ENCODE results near the gene KRTAP5-8. TPM values are rescaled to one million over a fixed set of nuclear protein-coding genes. Genes with fewer than 3 reads are reported as not detected.
"Not testable (repeated sequence)": the region's sequence is repeated elsewhere in the genome, so short reads cannot be mapped to it uniquely, and the experiment has no call there.

KRTAP5-8 gene
- not detected for polyA plus RNA-seq

GRCh38 chr11:71537977-71538665 is at the start of gene KRTAP5-8:
Gene KRTAP5-8 (plus strand): TSS chr11:71538025. CDS start chr11:71538056, 31 bp downstream.
- Mint-ChIP-seq H3K27ac (peak within 1 kb of the TSS in 1 of 3 donors; percentile 13), H3K27me3 (peaks cover 20% of the 10 kb centered on the region)
- H3K36me3 Mint-ChIP-seq, H3K9me3 Mint-ChIP-seq, H3K4me3 Mint-ChIP-seq, H3K4me1 Mint-ChIP-seq: not testable (repeated sequence)

- Mint-ChIP-seq H3K9me3 (no peaks in the 10 kb centered on the region), H3K4me1 (peaks cover 0 to 5% (median 5%) of the 10 kb centered on the region in 3 donors), H3K4me3 (no peak overlapping the region), H3K27ac (no peak overlapping the region), H3K36me3 (peaks cover 10% of the 10 kb centered on the region), H3K27me3 (no peaks in the 10 kb centered on the region)
Measured at GRCh38 chr11:71488681-71489270, 49.0 kb upstream of the KRTAP5-8 start.

- Mint-ChIP-seq H3K4me1 (peaks cover 0 to 5% (median 5%) of the 10 kb centered on the region in 3 donors), H3K9me3 (no peaks in the 10 kb centered on the region), H3K27ac (no peak overlapping the region), H3K27me3 (no peaks in the 10 kb centered on the region), H3K4me3 (no peak overlapping the region), H3K36me3 (peaks cover 9% of the 10 kb centered on the region)
Measured at GRCh38 chr11:71489311-71490043, 48.3 kb upstream of the KRTAP5-8 start.

- peaks cover 0 to 6% (median 5%) of the 10 kb centered on the region in 3 donors for H3K4me1 Mint-ChIP-seq
- H3K4me3 Mint-ChIP-seq, result peak overlapping the region in 1 of 4 donors; percentile 17
- H3K9me3 Mint-ChIP-seq, result no peaks in the 10 kb centered on the region
Measured at GRCh38 chr11:71490044-71490730, 47.6 kb upstream of the KRTAP5-8 start.

GRCh38 chr11:71490731-71491390 is 47.0 kb upstream of the KRTAP5-8 start:
- no peaks in the 10 kb centered on the region for H3K9me3 Mint-ChIP-seq
- peaks cover 0 to 6% (median 5%) of the 10 kb centered on the region in 3 donors for H3K4me1 Mint-ChIP-seq
- no peak overlapping the region for H3K27ac Mint-ChIP-seq
- H3K36me3 Mint-ChIP-seq, result peaks cover 14% of the 10 kb centered on the region
- no peaks in the 10 kb centered on the region for H3K27me3 Mint-ChIP-seq
- no peak overlapping the region for H3K4me3 Mint-ChIP-seq

More at GRCh38 chr11:71490044-71490730, 47.6 kb upstream of the KRTAP5-8 start:
- Mint-ChIP-seq H3K27ac (no peak overlapping the region), H3K36me3 (peaks cover 11% of the 10 kb centered on the region), H3K27me3 (no peaks in the 10 kb centered on the region)

GRCh38 chr11:71491531-71491930 is 46.3 kb upstream of the KRTAP5-8 start:
- H3K27ac Mint-ChIP-seq, result no peak overlapping the region
- H3K36me3 Mint-ChIP-seq, result peaks cover 14% of the 10 kb centered on the region
- peaks cover 0 to 6% (median 5%) of the 10 kb centered on the region in 3 donors for H3K4me1 Mint-ChIP-seq
- H3K9me3 Mint-ChIP-seq, result no peaks in the 10 kb centered on the region
- no peaks in the 10 kb centered on the region for H3K27me3 Mint-ChIP-seq
- H3K4me3 Mint-ChIP-seq, result no peak overlapping the region

GRCh38 chr11:71491940-71492339 is 45.9 kb upstream of the KRTAP5-8 start:
- Mint-ChIP-seq H3K4me3 (no peak overlapping the region), H3K27ac (no peak overlapping the region), H3K9me3 (no peaks in the 10 kb centered on the region), H3K36me3 (peaks cover 18% of the 10 kb centered on the region), H3K4me1 (peaks cover 0 to 6% (median 5%) of the 10 kb centered on the region in 3 donors), H3K27me3 (no peaks in the 10 kb centered on the region)

GRCh38 chr11:71495286-71496230 is 42.3 kb upstream of the KRTAP5-8 start:
- no peak overlapping the region for H3K27ac Mint-ChIP-seq
- no peaks in the 10 kb centered on the region for H3K9me3 Mint-ChIP-seq
- no peaks in the 10 kb centered on the region for H3K27me3 Mint-ChIP-seq
- no peak overlapping the region for H3K4me3 Mint-ChIP-seq
- H3K4me1 Mint-ChIP-seq, result peaks cover 0 to 5% (median 3%) of the 10 kb centered on the region in 3 donors
- H3K36me3 Mint-ChIP-seq, result peaks cover 26% of the 10 kb centered on the region

- no peak overlapping the region for H3K27ac Mint-ChIP-seq
- H3K4me3 Mint-ChIP-seq, result no peak overlapping the region
- peaks cover 27% of the 10 kb centered on the region for H3K36me3 Mint-ChIP-seq
- no peaks in the 10 kb centered on the region for H3K9me3 Mint-ChIP-seq
- H3K27me3 Mint-ChIP-seq, result no peaks in the 10 kb centered on the region
- peaks cover 0 to 5% (median 3%) of the 10 kb centered on the region in 3 donors for H3K4me1 Mint-ChIP-seq
Measured at GRCh38 chr11:71496421-71496820, 41.4 kb upstream of the KRTAP5-8 start.

GRCh38 chr11:71498091-71498490 is 39.7 kb upstream of the KRTAP5-8 start:
- no peak overlapping the region for H3K27ac Mint-ChIP-seq
- H3K27me3 Mint-ChIP-seq, result no peaks in the 10 kb centered on the region
- peaks cover 24% of the 10 kb centered on the region for H3K36me3 Mint-ChIP-seq
- H3K4me3 Mint-ChIP-seq, result no peak overlapping the region
- no peaks in the 10 kb centered on the region for H3K9me3 Mint-ChIP-seq
- peaks cover 0 to 3% (median 3%) of the 10 kb centered on the region in 3 donors for H3K4me1 Mint-ChIP-seq

- no peak overlapping the region for H3K27ac Mint-ChIP-seq
Measured at GRCh38 chr11:71499125-71499524, 38.7 kb upstream of the KRTAP5-8 start.

GRCh38 chr11:71499546-71499945 is 38.3 kb upstream of the KRTAP5-8 start:
- no peaks in the 10 kb centered on the region for H3K27me3 Mint-ChIP-seq
- H3K4me1 Mint-ChIP-seq, result peaks cover 0 to 3% (median 3%) of the 10 kb centered on the region in 3 donors
- H3K4me3 Mint-ChIP-seq, result no peak overlapping the region
- H3K9me3 Mint-ChIP-seq, result no peaks in the 10 kb centered on the region
- no peak overlapping the region for H3K27ac Mint-ChIP-seq
- H3K36me3 Mint-ChIP-seq, result peaks cover 25% of the 10 kb centered on the region

More at GRCh38 chr11:71499125-71499524, 38.7 kb upstream of the KRTAP5-8 start:
- Mint-ChIP-seq H3K36me3 (peaks cover 24% of the 10 kb centered on the region), H3K9me3 (no peaks in the 10 kb centered on the region), H3K27me3 (no peaks in the 10 kb centered on the region), H3K4me1 (peaks cover 0 to 3% (median 3%) of the 10 kb centered on the region in 3 donors), H3K4me3 (no peak overlapping the region)

- H3K4me1 Mint-ChIP-seq, result no peaks in the 10 kb centered on the region
- H3K27ac Mint-ChIP-seq, result no peak overlapping the region
- no peak overlapping the region for H3K4me3 Mint-ChIP-seq
- H3K9me3 Mint-ChIP-seq, result no peaks in the 10 kb centered on the region
- peaks cover 20% of the 10 kb centered on the region for H3K36me3 Mint-ChIP-seq
- H3K27me3 Mint-ChIP-seq, result no peaks in the 10 kb centered on the region
Measured at GRCh38 chr11:71500601-71501021, 37.2 kb upstream of the KRTAP5-8 start.

Measured in IgD-negative memory B cell (primary cell).